Omental fat pad (tissue), 4 donors: ENCODE measurements around the gene CENPX. TPM values are rescaled to one million over a fixed set of nuclear protein-coding genes. Genes with fewer than 3 reads are reported as not detected.

Experiments used
- ATAC-seq: fragments of 150-250 bp; one replicate; pipeline ENCODE4 v1.9.1; 2016; ENCODE audit warnings: mild to moderate bottlenecking, moderate library complexity; ENCODE audit not compliant: low FRiP score
- DNase-seq: peaks from one replicate; pipeline ENCODE4 v3.0.0-alpha.2; 2019; ENCODE audit warnings: low spot score
- CTCF ChIP-seq, 3 donors: fragments of 450-650 bp; IDR thresholded peaks; one replicate each; pipeline ENCODE4 v1.5.1; 2016 to 2017; ENCODE audit warnings: antibody characterized with exemption in 3 of 3, mild to moderate bottlenecking in 3 of 3, moderate library complexity in 2 of 3
- total RNA-seq, 4 donors: library from RNA; depleted of rRNA; stranded (reverse); fragments of >200 nt; gene quantifications; one replicate each; pipeline ENCODE4 v1.1.0, GENCODE V29; 2016

CENPX gene
- total RNA-seq = 10 to 100 TPM; 41.1 to 77.2 (median 59.8) TPM

- DNase-seq = no peak
- no peak for TF ChIP-seq CTCF (IDR thresholded peaks at IDR 0.05)
- peak; percentile 0 for ATAC-seq
Observed at GRCh38 chr17:82022310-82022980, at the start of gene CENPX. Gene CENPX (minus strand): TSS chr17:82022878. CDS start chr17:82022861, 17 bp downstream.

GRCh38 chr17:82070611-82071010 is 47.9 kb upstream of the CENPX start:
- TF ChIP-seq CTCF (IDR thresholded peaks at IDR 0.05) = no peak
- no peak for DNase-seq
- ATAC-seq = no peak

- no peak for TF ChIP-seq CTCF (IDR thresholded peaks at IDR 0.05)
Observed at GRCh38 chr17:82065638-82066303, 43.1 kb upstream of the CENPX start, which contains the start of gene DUS1L. Gene DUS1L (minus strand): TSS chr17:82065804. CDS start chr17:82065059, 745 bp downstream.

GRCh38 chr17:82065193-82065637 is 42.5 kb upstream of the CENPX start:
- no peak for TF ChIP-seq CTCF (IDR thresholded peaks at IDR 0.05)
- no peak for DNase-seq
- ATAC-seq = peak; percentile 51

More at GRCh38 chr17:82065638-82066303, 43.1 kb upstream of the CENPX start, which contains the start of gene DUS1L:
- ATAC-seq (peak; percentile 78), DNase-seq (no peak)

GRCh38 chr17:82064433-82065192 is 41.9 kb upstream of the CENPX start:
- TF ChIP-seq CTCF (IDR thresholded peaks at IDR 0.05) = no peak
- no peak for ATAC-seq
- DNase-seq = no peak

GRCh38 chr17:82063424-82064415 is 41.0 kb upstream of the CENPX start:
- no peak for DNase-seq
- ATAC-seq = no peak
- TF ChIP-seq CTCF (IDR thresholded peaks at IDR 0.05) = no peak
